HepG2 (cell line): ENCODE measurements around the gene ADPRM. TPM values are rescaled to one million over a fixed set of nuclear protein-coding genes. Genes with fewer than 3 reads are reported as not detected.

Experiments
- ATAC-seq: fragments of 200-7000 bp; cut with Tn5 transposase; 3 replicates; pipeline ENCODE4 v1.9.1; 2020; ENCODE audit warnings: mild to moderate bottlenecking, moderate library complexity
- BruUV-seq: library from RNA; stranded (reverse); fragments of 400-500 nt; replicated peaks from 2 replicates; lab custom pipeline; 2021; lab: Mats Ljungman, UMichigan
- CTCF ChIA-PET: fragments of 300-600 bp; formaldehyde crosslinking; extraction: SDS; loops from one replicate; lab custom pipeline; 2021; ENCODE audit warnings: low total read pairs, inconsistent platforms, low intra/inter-chr PET ratio; lab: Yijun Ruan, JAX
- POLR2A ChIA-PET: fragments of 350-600 bp; sonication (Branson Sonifier 250); formaldehyde crosslinking; loops from one replicate; lab custom pipeline; 2020; ENCODE audit warnings: antibody characterized with exemption, inconsistent platforms; lab: Yijun Ruan, JAX
- DNase-seq: peaks from one replicate; pipeline ENCODE4 v3.0.0-alpha.2; 2015; ENCODE audit warnings: low spot score
- FAIRE-seq: peaks from 3 replicates; lab custom pipeline; 2011; peaks lifted over from hg19 to GRCh38; lab: Jason Lieb, UNC
- H2AFZ ChIP-seq: one replicate; pipeline ENCODE4 v1.6.1; 2011; ENCODE audit warnings: low read length, inconsistent platforms
- H3K27ac ChIP-seq: fragments of 300-600 bp; 3 replicates; pipeline ENCODE4 v1.8.0; 2011; ENCODE audit warnings: mixed run types, mild to moderate bottlenecking, mixed read lengths, low read length, inconsistent platforms; ENCODE audit not compliant: insufficient read depth; ENCODE audit errors: extremely low read length
- H3K27me3 ChIP-seq, 2 experiments: fragments of 200-600 bp in 1 of 2; 2 replicates in 1 of 2; 3 replicates in 1 of 2; pipeline versions ENCODE4 v1.6.0 to v1.8.0; 2011; ENCODE audit warnings: low read length in 2 of 2, mild to moderate bottlenecking in 2 of 2, moderate library complexity in 2 of 2, inconsistent platforms in 1 of 2; ENCODE audit not compliant: insufficient read depth in 2 of 2, control insufficient read depth in 1 of 2
- H3K36me3 ChIP-seq, 2 experiments: fragments of 200-600 bp in 1 of 2; replicated peaks in 1 of 2; 2 replicates in 1 of 2; 3 replicates in 1 of 2; pipeline versions ENCODE4 v1.5.1 to v1.8.0; 2011; ENCODE audit warnings: low read length in 2 of 2, inconsistent platforms in 1 of 2; ENCODE audit not compliant: insufficient read depth in 2 of 2, control insufficient read depth in 1 of 2
- H3K4me1 ChIP-seq: 2 replicates; pipeline ENCODE4 v1.5.1; 2012; ENCODE audit warnings: low read length, inconsistent platforms; ENCODE audit not compliant: insufficient read depth
- H3K4me2 ChIP-seq: 2 replicates; pipeline ENCODE4 v1.6.0; 2011; ENCODE audit warnings: low read depth, low read length, inconsistent platforms
- H3K4me3 ChIP-seq, 3 experiments: fragments of 200-600 bp in 1 of 3; sonication (generic), shearing (Covaris generic) in 1 of 3; replicated peaks in 1 of 3; 2 replicates each; pipeline ENCODE4 v1.5.1; 2011 to 2016; ENCODE audit warnings: low read length in 3 of 3, inconsistent platforms in 2 of 3, low read depth in 2 of 3, mild to moderate bottlenecking in 2 of 3, control low read depth in 1 of 3, mixed read lengths in 1 of 3; ENCODE audit not compliant: insufficient read depth in 1 of 3
- H3K79me2 ChIP-seq: one replicate; pipeline ENCODE4 v1.6.1; 2011; ENCODE audit warnings: low read length, inconsistent platforms; ENCODE audit not compliant: insufficient read depth
- H3K9ac ChIP-seq: 2 replicates; pipeline ENCODE4 v1.6.0; 2011; ENCODE audit warnings: mild to moderate bottlenecking, low read depth, low read length, inconsistent platforms; ENCODE audit not compliant: insufficient read depth
- H3K9me3 ChIP-seq: 2 replicates; pipeline ENCODE4 v1.5.1; 2012; ENCODE audit warnings: mild to moderate bottlenecking, low read length
- H4K20me1 ChIP-seq: 2 replicates; pipeline ENCODE4 v1.6.0; 2011; ENCODE audit warnings: inconsistent platforms, mild to moderate bottlenecking, low read length, moderate library complexity; ENCODE audit not compliant: insufficient read depth
- FOXK2 ChIP-seq: fragments of 450-650 bp; IDR thresholded peaks from 2 replicates; pipeline ENCODE4 v1.6.1; 2016
- GLMP ChIP-seq: sonication (generic); formaldehyde crosslinking; IDR thresholded peaks from 2 replicates; pipeline ENCODE4 v1.9.0; 2021; ENCODE audit warnings: missing genetic modification reagents, mild to moderate bottlenecking, borderline replicate concordance
- IRF2 ChIP-seq: IDR thresholded peaks from 2 replicates; pipeline ENCODE4 v1.6.1; 2018; ENCODE audit warnings: missing genetic modification reagents, missing compliant biosample characterization
- WGBS: methylation state at CpG from one replicate; pipeline ENCODE4 v1.1.6; 2017; ENCODE audit warnings: low lambda C conversion rate; 5-methylcytosine and 5-hydroxymethylcytosine counted together
- in situ Hi-C: cut with HindIII; loops from 2 replicates; pipeline ENCODE4 v1.10.0; 2017; ENCODE audit warnings: low pct_unique_long_range_greater_than_20kb; ENCODE audit not compliant: extremely low pct_ligation_motif_present
- intact Hi-C: fragments of 100-400 bp; cut with micrococcal nuclease; formaldehyde crosslinking; loops from one replicate; pipeline ENCODE4 v1.10.0; 2022; ENCODE audit not compliant: unreplicated experiment
- polyA plus RNA-seq, 8 experiments: library from polyadenylated mRNA; depleted of rRNA in 3 of 8; stranded (reverse) in 7 of 8; unstranded in 1 of 8; fragments of >200 nt; fragmentation: Illumina TruSeq in 4 of 8; extraction: Trizol in 4 of 8; gene quantifications; 2 replicates each; pipeline versions ENCODE4 v1.2.1 to v1.2.3, GENCODE V29; 2011 to 2016; ENCODE audit warnings: low read depth in 4 of 8, missing spikeins in 1 of 8, mixed read lengths in 1 of 8; ENCODE audit not compliant: insufficient read depth in 1 of 8
- total RNA-seq, 5 experiments: library from RNA; depleted of rRNA; stranded (reverse); fragments of >200 nt; fragmentation: Illumina TruSeq; extraction: Trizol; gene quantifications; 2 replicates each; pipeline ENCODE4 v1.2.3, GENCODE V29; 2016; ENCODE audit warnings: low read depth in 1 of 5
- TF ChIP-seq, protein P1 (sequence below): sonication (generic); formaldehyde crosslinking; IDR thresholded peaks from 2 replicates; pipeline ENCODE4 v1.4.0; 2020; ENCODE audit warnings: missing genetic modification reagents
- TF ChIP-seq, protein P2 (sequence below): sonication (generic); formaldehyde crosslinking; conservative IDR thresholded peaks from 2 replicates; pipeline ENCODE4 v1.8.0; 2022; ENCODE audit warnings: mild to moderate bottlenecking, moderate library complexity, missing genetic modification reagents

Gene ADPRM
- total and polyA plus RNA-seq, 2 of the 13 experiments (the other 11 are each of a cell fraction or from before 2014, with no cell fraction given), result 5.6 to 10.8 TPM

DNA sequence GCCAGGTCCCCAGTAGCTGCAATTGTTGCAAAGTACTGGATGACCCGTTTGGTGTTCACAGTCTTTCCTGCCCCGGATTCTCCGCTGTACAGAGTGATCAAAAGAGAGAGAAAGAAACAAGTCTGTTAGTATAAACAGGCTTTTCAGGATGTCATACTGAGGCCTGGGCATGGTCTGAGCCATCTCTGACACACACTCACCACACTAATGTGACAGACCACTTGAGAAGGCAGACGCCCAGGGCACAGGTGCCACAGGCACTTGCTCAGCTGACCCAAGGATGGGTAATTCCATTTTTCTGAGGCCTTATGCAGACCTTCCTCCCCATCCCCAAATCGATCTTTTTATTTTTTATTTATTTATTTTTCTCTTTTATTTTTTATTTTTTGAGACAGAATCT is 47.8 kb upstream of the ADPRM start:
- no TSS peak for BruUV-seq
- ATAC-seq (no peak), FAIRE-seq (no peak), DNase-seq (no peak)
- Histone ChIP-seq H3K9me3 (no peaks in the 10 kb centered on the region), H3K79me2 (no peaks in the 10 kb centered on the region), H3K4me1 (no peaks in the 10 kb centered on the region), H3K4me3 (no peak overlapping the region), H3K36me3 (peaks cover 0 to 2% of the 10 kb centered on the region in 2 experiments; a peak in 2 of 5 replicates), H3K27me3 (no peaks in the 10 kb centered on the region), H2AFZ (no peak overlapping the region), H4K20me1 (no peaks in the 10 kb centered on the region), H3K4me2 (no peak overlapping the region), H3K27ac (no peak overlapping the region), H3K9ac (no peak overlapping the region)
- ChIA-PET POLR2A (no interaction called here), CTCF (no interaction called here)
- in situ Hi-C loops, result loop anchor here (5.0 kb wide), 1 partner anchor 198 kb away; no protein-coding TSS in a partner anchor
- TF ChIP-seq, protein P1, sequence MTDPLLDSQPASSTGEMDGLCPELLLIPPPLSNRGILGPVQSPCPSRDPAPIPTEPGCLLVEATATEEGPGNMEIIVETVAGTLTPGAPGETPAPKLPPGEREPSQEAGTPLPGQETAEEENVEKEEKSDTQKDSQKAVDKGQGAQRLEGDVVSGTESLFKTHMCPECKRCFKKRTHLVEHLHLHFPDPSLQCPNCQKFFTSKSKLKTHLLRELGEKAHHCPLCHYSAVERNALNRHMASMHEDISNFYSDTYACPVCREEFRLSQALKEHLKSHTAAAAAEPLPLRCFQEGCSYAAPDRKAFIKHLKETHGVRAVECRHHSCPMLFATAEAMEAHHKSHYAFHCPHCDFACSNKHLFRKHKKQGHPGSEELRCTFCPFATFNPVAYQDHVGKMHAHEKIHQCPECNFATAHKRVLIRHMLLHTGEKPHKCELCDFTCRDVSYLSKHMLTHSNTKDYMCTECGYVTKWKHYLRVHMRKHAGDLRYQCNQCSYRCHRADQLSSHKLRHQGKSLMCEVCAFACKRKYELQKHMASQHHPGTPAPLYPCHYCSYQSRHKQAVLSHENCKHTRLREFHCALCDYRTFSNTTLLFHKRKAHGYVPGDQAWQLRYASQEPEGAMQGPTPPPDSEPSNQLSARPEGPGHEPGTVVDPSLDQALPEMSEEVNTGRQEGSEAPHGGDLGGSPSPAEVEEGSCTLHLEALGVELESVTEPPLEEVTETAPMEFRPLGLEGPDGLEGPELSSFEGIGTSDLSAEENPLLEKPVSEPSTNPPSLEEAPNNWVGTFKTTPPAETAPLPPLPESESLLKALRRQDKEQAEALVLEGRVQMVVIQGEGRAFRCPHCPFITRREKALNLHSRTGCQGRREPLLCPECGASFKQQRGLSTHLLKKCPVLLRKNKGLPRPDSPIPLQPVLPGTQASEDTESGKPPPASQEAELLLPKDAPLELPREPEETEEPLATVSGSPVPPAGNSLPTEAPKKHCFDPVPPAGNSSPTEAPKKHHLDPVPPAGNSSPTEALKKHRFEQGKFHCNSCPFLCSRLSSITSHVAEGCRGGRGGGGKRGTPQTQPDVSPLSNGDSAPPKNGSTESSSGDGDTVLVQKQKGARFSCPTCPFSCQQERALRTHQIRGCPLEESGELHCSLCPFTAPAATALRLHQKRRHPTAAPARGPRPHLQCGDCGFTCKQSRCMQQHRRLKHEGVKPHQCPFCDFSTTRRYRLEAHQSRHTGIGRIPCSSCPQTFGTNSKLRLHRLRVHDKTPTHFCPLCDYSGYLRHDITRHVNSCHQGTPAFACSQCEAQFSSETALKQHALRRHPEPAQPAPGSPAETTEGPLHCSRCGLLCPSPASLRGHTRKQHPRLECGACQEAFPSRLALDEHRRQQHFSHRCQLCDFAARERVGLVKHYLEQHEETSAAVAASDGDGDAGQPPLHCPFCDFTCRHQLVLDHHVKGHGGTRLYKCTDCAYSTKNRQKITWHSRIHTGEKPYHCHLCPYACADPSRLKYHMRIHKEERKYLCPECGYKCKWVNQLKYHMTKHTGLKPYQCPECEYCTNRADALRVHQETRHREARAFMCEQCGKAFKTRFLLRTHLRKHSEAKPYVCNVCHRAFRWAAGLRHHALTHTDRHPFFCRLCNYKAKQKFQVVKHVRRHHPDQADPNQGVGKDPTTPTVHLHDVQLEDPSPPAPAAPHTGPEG (CRISPR knock-in tag), result no peak
- no peak for TF ChIP-seq IRF2 (CRISPR knock-in tag)
- no peak for TF ChIP-seq FOXK2
- TF ChIP-seq GLMP, result no peak
- TF ChIP-seq, protein P2, sequence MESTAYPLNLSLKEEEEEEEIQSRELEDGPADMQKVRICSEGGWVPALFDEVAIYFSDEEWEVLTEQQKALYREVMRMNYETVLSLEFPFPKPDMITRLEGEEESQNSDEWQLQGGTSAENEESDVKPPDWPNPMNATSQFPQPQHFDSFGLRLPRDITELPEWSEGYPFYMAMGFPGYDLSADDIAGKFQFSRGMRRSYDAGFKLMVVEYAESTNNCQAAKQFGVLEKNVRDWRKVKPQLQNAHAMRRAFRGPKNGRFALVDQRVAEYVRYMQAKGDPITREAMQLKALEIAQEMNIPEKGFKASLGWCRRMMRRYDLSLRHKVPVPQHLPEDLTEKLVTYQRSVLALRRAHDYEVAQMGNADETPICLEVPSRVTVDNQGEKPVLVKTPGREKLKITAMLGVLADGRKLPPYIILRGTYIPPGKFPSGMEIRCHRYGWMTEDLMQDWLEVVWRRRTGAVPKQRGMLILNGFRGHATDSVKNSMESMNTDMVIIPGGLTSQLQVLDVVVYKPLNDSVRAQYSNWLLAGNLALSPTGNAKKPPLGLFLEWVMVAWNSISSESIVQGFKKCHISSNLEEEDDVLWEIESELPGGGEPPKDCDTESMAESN (CRISPR knock-in tag), result no peak
- WGBS, result 72% methylated on average over 5 of the region's 5 CpGs
- intact Hi-C loops, result no loop called here
